Measurements from ENCODE around the gene CYP46A1. TPM values are rescaled to one million over a fixed set of nuclear protein-coding genes. Genes with fewer than 3 reads are reported as not detected.

Gene CYP46A1
- polyA plus RNA-seq, 5 donors, result 3.9 to 6.3 (median 6.1) TPM

DNA sequence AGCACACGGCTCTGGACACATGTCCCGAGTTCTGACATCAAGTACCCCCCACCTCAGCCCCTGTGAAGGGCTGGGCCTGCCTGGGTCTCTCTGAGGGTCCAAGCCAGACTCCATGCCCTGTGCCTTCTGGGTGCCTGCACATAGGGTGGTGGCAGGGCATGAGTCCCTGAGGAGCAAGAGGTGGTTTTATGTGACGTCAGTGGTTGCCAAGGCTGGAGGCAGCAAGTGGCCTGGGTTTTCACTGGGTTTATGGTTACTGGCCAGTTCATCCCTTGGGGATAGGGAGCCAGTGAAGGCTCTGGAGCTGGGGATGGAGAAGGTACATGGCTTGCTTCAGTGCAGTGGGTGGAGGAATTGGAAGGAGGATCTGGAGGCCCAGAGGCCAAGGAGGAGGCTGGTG lies 58.0 kb downstream of the CYP46A1 start:
- no peak for DNase-seq

DNA sequence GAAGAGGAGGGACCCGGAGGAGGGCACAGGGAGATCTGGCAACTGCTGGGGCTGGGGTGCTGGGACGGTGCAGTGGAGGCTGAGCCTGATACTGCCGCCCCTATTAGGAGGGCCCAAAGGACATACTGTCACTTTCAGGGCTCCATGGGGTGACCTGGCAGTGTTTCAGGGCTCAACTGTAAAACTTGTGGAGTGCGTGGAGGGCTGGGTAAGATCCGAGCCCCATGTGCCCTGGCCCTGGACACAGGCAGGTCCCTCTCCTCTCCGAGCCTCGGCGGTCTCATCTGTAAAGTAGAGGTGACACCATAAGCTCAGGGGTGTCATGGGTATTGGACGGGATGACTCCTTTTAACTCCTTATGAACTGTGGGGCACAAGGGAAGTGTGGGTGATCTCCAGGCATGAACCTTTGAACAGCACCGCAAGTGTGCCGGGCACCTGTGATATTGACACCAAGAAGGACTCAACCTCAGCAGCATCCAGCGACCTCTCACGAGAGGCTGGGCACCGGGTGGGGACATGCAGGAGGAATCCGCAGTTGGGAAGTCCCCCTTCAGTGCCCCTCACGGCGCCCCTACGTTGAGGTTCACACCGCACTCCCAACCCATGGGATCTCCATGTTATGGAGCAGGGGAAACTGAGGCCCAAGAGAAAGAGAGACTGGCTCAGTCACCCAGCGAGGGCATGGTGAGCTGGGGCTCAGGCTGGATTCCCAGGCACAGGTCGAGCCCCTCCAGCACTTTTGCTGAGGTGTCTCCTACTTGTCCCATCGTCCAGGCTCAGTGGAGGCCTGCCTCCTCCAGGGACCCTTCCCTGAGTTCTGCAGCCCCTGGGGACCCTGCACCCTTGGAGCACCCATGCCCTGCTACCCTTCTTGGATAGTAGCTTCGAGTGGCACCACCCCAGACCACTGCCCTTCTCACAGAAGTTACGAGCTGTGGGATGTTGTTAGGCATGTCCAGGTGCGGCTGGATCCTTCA lies 58.7 kb downstream of the CYP46A1 start:
- no peak for DNase-seq

DNA sequence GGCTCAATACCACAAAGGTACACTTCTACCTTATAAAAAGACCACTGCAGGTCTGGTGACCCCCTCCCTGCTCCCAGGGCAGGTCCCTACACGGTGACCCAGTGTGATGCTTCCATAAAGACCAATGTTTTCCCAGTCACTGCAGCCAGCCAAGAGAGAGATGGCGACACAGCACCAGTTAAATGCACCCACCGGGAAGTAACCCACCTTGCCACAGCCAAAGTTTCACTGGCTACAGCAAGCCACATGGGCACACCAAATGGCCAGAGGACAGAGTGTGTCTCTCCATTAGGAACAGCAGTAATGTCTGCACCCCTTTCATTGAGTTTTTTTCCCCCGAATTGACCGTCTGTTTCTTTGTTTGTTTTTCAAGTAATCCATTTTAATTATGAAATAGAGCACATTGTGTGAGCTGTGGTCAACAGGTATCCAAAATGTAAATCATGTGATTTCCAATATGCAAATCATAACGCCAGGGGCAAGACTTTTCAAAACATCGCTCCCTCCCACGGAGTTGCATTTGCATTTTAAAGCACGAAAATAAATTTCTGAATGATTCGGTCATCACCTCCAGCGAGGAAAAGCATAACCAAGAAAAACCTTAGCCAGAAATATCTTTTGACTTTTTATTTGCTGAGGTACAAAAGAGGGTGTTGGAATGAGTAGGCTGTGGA lies 60.2 kb downstream of the CYP46A1 start:
- DNase-seq, result no peak

DNA sequence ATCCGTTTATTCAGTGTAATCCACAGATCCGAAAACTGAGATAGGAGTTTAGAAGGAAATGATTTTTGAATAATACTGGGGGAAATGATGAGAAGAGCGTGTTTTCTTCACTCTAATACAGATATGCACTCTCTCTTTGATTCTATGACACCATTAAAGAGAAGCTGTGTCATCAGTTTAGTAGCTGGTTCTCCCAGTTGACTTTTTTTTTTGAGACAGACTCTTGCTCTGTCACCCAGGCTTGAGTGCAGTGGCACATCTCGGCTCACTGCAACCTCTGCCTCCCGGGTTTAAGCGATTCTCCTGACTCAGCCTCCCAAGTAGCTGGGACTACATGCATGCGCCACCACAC lies 60.8 kb downstream of the CYP46A1 start:
- no peak for DNase-seq

DNA sequence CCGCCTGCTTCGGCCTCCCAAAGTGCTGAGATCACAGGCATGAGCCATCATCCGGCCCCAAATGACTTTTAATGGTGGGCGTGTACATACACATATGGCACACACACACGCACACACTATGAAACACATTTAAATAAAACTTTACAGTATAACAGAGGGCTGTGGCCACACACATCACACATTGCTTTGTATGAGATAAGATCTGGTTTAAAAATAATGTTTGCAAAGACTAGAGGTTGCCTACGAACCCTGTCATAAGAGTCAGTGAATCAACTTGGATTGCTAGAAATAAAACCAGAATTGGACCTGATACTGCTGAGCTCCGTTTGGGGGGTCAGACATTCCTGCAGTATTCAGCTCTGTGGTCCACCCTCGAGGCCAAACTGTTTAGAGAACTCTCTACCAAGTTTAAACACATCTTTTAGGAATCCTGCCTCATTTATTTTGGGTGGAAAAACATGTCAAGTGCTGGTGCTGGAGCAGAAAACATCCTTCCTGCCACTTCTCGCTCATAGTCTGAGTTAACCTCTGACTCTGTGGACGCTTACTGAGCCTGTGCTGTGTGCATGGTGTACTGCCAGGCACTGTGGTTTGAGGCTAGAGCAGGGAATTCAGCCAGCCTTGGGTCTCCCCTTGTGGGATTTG lies 61.3 kb downstream of the CYP46A1 start:
- DNase-seq, result no peak

DNA sequence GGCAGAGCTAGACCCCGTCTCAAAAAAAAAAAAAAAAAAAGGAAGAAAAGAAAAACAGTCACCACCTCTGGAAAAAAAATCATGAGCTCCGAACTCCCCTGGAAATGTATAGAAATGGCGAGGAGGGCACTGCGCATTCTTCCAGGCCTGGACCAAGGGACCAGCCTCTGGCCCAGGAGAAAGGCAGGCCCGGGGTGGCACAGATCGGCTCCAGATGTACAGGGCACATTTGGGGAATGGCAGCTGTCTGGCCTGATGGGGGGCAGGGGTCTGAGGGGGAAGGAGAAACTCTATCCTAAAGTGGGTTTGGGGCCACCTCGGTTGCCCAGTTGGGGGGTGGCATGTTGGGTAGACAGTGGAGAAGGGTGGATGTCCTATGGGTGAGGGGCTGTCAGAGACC lies 63.1 kb downstream of the CYP46A1 start:
- no peak for DNase-seq

DNA sequence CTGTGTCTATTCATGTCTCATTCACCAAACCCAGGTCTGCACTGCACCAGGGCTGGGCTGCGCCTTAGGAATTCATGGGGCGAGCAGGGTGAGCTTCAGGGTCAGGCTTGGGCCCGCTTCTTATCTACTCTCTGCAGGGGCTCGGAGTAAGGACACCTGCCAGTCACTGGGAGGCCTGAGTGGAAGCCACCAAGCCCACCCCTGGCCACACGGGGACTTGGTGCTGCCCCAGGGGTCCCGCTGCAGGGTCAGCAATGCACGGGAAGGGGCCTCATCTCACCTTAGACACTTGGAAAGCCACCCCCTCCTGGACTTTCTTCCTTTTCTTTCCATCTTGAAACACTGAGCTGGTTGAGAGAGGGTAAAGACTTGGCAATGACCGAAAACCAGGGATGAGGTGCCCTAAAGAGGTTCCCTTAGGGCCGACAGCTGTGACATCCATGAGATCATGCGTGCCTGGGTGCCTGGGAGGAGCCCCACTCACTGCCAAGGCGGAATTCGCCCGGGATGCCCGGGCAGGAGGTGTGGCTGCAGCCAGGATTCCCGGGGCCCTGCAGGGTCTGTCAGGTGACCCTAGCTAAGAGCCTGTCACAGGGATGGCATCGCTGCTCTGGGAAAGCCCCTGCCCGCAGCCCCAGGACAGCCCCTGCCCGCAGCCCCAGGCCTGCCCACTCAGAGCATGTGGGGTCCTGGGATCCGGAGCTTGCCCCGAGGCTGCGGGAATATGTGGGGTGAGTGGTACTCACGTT lies 63.7 kb downstream of the CYP46A1 start:
- no peak for DNase-seq

DNA sequence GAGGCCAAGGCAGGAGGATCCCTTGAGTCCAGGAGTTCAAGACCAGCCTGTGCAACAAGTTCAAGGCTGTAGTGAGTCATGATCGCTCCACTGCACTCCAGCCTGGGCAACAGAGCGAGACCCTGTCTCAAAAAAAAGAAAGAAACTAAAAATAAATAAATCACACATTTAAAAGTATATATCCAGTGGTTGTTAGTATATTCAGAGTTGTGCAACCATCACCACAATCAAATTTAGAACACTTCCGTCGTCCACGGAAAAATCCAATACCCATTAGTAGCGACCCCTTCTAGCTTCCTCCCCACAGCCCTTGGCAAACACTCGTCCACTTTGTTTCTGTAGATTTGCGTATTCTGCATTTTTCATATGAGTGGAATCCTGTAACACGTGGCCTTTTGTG lies 64.4 kb downstream of the CYP46A1 start:
- DNase-seq, result no peak

DNA sequence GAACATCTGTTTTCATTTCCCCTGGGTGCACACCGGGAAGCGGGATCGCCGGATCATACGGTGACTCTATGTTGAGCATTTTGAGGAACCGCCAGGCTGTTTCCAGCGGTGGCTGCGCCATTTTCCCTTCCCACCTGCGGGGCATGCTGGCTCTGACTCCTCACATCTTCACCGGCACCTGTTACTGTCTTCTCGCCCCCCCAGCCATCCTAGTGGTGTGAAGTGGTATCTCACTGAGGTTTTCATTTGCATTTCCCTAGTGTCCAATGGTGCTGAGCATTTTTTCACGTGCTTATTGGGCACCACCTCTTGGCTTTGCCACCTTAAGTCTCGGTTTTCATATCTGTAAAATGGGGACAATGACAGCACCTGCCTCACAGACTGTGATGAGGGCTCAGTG lies 65.0 kb downstream of the CYP46A1 start:
- DNase-seq, result no peak

DNA sequence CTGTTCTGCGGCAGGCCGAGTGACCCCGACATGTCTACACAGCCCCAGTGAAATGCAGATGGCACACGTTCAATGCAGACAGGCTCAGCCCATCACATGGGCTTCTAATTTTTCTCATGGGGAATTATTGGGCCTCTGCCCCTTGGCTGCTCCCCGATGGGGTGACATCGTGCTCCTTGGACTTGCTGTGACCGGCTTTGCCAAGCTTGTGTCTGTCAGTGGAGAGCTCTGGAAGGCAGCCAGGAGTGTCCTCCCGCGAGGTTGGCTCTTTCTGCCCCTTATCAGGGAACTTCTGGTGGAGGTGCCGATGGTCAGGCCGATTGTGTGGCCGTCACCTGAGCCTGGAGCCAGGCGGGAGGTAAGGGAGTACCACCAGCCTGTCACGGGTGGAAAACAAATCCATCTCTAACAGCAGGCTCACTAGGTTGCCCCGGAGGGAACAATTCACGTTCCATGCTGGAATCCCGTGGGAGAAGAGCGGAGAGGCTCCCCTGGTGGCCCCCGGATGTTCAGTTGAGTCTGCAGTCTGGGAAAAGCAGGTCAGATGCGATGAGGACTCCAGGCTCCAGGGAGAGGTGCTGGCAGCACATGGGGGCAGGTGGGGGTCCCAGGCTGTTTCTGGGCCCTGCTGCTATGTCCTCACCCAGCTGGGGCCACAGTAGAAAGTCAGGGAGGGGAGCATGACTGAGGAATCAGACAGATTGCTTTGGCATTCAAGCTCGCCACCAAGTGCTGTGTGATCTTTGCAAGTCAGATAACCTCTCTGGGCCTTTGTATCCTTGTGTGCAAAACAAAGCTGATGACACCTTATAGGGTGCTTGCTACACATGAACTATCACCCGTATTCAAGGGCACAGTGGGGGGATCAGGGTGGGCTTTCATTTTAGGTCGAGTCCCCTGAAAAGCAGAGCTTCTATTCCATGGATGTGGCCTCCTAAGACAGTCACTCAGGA lies 65.9 kb downstream of the CYP46A1 start:
- DNase-seq, result no peak

DNA sequence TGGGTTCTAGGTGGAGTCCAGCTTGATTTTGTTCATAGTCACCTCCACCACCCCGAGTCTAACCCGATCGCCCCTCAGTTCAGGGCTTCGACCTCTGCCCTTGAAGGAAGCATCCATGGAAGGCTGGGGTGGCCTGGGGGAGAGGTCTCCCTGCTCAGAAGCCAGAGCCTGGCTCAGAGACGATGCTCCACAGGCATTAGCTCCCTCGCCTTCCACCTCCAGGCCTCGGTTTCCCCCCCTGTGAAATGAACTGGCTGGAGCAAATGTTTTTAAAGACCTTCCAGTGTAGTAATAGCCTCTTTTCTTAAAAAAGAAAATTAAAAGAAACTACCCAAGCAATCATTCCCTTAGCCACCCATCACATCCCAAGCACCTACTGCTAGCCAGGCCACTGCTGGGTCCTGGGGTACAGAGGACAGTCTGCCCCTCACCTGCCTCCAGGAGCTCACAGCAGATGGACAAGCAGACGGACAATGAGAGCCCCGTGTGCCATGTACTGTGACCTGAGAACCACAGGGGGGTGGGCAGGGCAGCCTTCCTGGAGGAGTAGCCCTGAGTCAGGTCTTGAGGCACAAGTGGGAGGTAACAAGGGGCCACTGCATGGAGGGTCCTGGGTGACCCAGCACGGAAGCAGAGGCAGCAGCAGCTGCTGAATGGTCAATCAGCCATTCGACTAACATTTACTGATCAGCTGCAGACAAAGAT lies 66.8 kb downstream of the CYP46A1 start:
- no peak for DNase-seq

DNA sequence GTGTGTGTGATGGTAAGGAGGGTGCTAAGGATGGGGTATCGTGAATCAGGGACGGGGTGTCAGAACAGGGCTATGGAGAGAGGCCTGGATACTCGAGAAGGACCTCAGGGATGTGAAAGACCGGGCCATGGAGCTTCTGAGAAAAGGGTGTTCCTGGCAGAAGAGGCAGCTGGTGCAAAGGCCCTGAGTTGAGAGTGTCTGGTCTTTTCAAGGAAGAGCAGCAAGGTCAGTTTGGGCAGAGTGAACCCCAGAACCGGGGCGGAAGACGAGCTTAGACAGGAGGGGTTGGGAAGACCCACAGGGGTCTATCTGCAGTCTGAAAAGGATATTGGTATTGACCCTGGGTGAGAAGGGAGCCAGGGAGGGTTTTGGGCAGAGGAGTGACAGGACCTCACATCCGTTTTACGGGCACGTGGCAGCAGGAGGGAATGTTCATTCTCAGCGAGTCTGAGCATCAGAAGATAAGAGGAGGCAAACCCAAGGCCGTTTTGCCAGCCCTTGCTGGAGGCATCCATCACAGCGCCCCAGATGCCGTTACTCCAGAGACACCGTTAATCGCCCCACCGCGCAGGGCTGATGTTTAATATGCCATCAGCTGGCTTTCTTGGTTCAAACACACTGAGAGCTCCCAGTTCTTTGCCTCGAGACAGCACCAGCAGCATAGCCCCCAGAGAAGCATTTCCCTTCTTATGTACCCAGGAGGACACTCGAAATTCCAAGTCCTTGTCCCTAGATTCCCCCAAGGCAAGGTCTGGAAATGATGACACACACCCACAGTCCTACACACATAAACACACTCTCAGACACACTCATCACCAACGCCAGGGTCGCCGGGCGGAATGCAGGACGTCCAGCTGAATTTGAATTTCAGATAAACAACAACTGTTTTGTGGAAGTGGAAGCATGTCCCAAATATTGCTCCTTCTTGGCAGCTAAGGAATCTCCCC lies 67.7 kb downstream of the CYP46A1 start:
- no peak for DNase-seq

DNA sequence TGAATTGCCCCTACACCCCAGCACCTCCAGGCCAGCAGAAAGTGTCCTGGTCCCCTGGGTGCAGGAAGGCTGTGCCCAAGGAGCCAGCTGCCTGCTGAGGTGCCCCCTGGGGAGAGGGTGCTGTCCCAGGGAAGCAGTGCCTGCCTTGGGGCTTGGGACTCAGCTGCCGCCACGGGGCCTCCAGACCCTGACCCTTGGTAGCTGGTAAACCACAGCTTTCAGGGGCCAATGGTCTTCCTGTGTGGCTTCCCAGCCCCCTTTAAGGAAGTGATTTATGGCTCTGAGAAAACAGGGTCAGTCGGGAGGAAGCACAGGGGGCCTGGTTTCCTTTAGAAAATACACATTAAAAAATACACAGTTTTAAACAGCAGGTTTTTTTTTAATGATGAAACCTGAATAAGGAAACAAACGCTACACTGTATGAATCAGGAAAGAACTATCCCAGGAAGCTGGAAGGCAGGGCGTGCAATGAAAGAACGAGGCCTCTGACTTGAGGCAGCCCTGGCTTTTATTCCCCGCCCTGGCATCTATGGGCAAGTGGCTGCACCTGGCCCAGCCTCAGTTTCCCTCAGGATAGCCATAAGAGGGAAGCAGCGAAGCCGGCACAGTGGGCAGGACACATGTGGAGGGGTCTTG lies 68.5 kb downstream of the CYP46A1 start:
- DNase-seq, result no peak

DNA sequence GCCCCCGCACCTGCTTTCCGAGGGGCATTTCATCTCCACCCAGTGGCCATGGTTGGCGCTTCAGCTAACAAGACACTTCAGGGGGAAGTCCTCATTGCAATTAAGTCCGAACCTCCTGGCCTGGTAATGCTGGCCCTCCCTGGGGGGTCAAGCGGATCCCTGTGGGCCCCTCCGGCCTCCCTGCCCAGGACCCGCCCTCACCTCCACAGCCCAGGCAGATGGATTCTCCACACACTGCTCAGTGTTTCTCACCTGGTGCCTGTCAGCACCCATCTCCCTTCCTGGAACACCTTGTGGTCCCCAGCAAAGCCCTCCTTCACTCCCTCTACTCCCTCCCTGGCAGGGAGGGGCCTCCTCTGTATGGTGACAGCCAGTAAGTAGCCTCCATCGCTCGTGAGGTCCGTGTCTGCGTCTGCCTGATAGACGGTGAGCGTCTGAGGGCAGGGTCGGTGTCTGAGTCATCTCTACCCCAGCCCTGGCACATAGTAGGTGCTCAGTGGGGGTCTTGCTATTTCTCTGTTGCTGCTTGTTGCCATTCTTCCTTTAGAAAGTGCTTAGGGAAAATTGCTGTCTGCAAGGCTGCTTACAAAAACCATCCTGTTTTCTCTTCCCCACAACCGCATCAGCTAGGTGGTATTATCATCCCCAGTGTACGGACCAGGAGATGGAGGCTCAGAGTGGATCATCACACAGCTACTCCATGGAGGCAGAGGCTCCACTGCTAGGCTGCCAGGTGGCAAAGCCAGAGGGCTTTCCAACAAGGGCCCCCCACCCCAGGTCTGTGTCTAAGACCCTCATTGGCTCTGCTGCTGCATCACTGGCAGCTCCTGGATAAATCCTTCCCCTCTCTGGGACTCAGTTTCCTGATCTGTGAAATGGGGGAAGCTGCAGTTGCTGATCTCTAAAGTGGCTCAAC lies 69.4 kb downstream of the CYP46A1 start:
- DNase-seq, result no peak

DNA sequence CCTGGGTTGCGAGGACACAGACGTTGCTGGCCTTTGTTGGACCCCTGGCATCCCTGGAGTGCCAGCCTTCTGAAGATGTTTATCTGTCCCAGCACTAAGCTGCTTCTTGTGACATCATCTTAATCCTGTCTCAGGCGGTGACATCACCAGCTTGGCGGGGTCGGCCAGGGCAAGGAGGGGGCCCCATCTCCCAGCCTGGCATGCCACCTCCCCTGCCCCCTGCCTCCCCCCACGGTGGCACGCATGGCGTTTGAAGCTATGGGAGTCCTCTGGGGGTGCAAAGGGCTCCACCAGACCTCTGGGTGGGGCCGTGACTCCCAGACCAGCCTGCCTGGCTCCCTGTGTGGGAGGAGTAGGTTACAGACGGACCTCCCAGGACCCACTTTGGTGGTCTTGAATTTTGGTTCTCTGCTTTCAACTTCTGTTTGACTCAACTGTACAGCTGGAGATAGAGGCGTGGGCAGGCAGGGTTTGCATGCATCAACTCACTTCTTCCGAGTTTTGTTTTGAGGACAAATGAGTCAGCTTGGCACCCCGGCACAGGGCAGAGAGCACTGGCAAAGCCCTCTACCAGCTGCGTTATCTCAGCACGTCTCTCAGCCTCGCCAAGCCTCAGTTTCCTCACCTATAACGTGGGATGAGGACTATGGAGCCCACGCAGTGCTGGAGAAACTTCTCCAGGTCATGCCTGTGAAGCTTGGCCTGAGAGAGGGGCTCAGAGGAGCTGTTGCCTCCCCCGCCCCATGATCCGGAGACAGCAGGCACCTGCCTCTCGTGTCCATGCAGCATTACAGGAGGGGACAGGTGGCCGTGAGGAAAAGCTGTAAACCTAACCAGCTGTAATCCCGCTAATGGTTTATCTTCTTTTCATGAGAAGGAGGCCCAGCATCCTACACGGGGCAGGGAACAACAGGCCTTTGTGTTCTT lies 70.3 kb downstream of the CYP46A1 start:
- DNase-seq, result no peak

DNA sequence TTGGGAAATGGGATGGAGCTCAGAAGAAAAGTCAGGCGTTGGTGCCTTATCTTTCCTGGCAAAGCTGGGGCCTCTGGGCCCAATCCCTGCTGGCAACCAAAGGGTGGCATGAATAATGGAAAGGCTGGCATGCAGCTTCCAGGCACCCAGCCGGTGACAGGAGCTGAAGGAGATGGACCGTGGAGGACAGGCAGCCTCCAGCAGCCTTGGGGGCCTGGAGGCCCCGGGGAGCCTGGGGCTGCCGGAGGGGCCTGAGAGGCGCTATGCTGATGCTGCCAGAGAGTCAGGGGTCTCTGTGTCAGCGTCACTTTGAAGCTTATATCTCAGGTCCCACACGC lies 70.9 kb downstream of the CYP46A1 start:
- no peak for DNase-seq

All from right lung (tissue), 5 donors.